Progenitor cell of endocrine pancreas (in vitro differentiated cells): ENCODE data around the gene RECQL5. TPM values are rescaled to one million over a fixed set of nuclear protein-coding genes. Genes with fewer than 3 reads are reported as not detected.

Experiments
- DNase-seq: peaks from one replicate; pipeline ENCODE4 v3.0.0; 2021; ENCODE audit warnings: low spot score; ENCODE audit not compliant: unreplicated experiment
- H3K27ac Mint-ChIP-seq: 2 replicates; pipeline ENCODE4 v1.8.0; 2021; ENCODE audit warnings: mild to moderate bottlenecking, moderate library complexity, mixed read lengths
- H3K27me3 Mint-ChIP-seq: 2 replicates; pipeline ENCODE4 v1.8.0; 2021; ENCODE audit warnings: mixed read lengths
- H3K36me3 Mint-ChIP-seq: 2 replicates; pipeline ENCODE4 v1.8.0; 2022; ENCODE audit warnings: mixed read lengths; ENCODE audit not compliant: insufficient read depth
- H3K4me1 Mint-ChIP-seq: 2 replicates; pipeline ENCODE4 v1.8.0; 2021; ENCODE audit warnings: low read depth, mixed read lengths
- H3K4me3 Mint-ChIP-seq: 2 replicates; pipeline ENCODE4 v1.8.0; 2021; ENCODE audit warnings: low read depth, mild to moderate bottlenecking, moderate library complexity, mixed read lengths
- H3K9me3 Mint-ChIP-seq: 2 replicates; pipeline ENCODE4 v1.8.0; 2021; ENCODE audit warnings: low read depth, mixed read lengths
- total RNA-seq: library from RNA; stranded (reverse); gene quantifications from 2 replicates; pipeline ENCODE4 v1.2.1, GENCODE V29; 2021
- TF ChIP-seq, protein P1 (sequence below): fragments of 200-600 bp; sonication (generic); IDR thresholded peaks from one replicate; pipeline ENCODE4 v1.5.0; 2021; ENCODE audit warnings: antibody characterized with exemption, mild to moderate bottlenecking; ENCODE audit not compliant: unreplicated experiment

The RECQL5 gene
- total RNA-seq, 1 donor from 2014 or later, result 67.7 TPM

GRCh38 chr17:75697651-75698291 is 30.8 kb upstream of the RECQL5 start:
- no peak overlapping the region for H3K4me3 Mint-ChIP-seq
- H3K9me3 Mint-ChIP-seq, result no peaks in the 10 kb centered on the region
- peak overlapping the region; percentile 85 for H3K27ac Mint-ChIP-seq
- H3K36me3 Mint-ChIP-seq, result peaks cover 17% of the 10 kb centered on the region
- no peaks in the 10 kb centered on the region for H3K27me3 Mint-ChIP-seq
- H3K4me1 Mint-ChIP-seq, result peaks cover 12% of the 10 kb centered on the region
- DNase-seq, result no peak
- TF ChIP-seq, protein P1, sequence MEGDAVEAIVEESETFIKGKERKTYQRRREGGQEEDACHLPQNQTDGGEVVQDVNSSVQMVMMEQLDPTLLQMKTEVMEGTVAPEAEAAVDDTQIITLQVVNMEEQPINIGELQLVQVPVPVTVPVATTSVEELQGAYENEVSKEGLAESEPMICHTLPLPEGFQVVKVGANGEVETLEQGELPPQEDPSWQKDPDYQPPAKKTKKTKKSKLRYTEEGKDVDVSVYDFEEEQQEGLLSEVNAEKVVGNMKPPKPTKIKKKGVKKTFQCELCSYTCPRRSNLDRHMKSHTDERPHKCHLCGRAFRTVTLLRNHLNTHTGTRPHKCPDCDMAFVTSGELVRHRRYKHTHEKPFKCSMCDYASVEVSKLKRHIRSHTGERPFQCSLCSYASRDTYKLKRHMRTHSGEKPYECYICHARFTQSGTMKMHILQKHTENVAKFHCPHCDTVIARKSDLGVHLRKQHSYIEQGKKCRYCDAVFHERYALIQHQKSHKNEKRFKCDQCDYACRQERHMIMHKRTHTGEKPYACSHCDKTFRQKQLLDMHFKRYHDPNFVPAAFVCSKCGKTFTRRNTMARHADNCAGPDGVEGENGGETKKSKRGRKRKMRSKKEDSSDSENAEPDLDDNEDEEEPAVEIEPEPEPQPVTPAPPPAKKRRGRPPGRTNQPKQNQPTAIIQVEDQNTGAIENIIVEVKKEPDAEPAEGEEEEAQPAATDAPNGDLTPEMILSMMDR, result no peak

- Mint-ChIP-seq H3K4me3 (no peak overlapping the region), H3K27me3 (no peaks in the 10 kb centered on the region), H3K27ac (no peak overlapping the region), H3K4me1 (peaks cover 12% of the 10 kb centered on the region), H3K9me3 (no peaks in the 10 kb centered on the region), H3K36me3 (peaks cover 14% of the 10 kb centered on the region)
- no peak for DNase-seq
- TF ChIP-seq, protein P1, result no peak
Measured at GRCh38 chr17:75695830-75696271, 28.9 kb upstream of the RECQL5 start.

DNA sequence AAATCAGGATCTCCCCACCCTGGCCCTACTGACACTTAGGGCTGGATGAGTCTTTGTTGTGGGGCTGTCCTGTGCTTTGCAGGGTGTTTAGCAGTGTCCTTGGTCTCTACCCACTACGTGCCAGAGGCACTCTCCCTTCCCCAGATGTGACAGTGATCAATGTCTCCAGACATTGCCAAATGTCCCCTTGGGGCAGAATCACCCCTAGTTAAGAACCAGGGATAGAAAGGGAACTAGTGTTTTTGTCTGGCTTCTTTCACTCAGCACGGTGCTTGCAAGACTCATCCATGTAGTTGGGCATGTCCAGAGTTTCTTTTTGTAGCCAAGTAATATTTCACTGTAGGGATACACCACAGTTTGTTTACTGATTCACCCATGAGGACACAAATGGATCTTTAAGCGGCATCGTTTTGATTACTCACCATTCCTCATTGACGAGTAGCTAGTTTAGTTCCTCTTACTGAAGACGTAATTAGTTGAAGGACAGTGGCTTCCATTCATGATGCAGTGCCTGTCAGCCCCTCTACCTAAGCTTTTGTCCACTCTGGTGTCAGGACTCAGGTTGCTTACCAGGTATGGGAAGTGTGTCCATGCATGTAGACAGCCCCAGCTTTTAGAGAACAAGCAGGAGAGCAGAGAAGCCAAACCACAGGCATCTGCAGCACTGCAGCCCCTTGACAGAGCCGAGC is 28.3 kb upstream of the RECQL5 start:
- Mint-ChIP-seq H3K4me3 (no peak overlapping the region), H3K4me1 (peaks cover 12% of the 10 kb centered on the region), H3K27me3 (no peaks in the 10 kb centered on the region), H3K9me3 (no peaks in the 10 kb centered on the region), H3K27ac (no peak overlapping the region), H3K36me3 (peaks cover 13% of the 10 kb centered on the region)
- TF ChIP-seq, protein P1, result no peak
- no peak for DNase-seq

- peaks cover 11% of the 10 kb centered on the region for H3K36me3 Mint-ChIP-seq
- H3K9me3 Mint-ChIP-seq, result no peaks in the 10 kb centered on the region
- no peak for DNase-seq
- H3K27ac Mint-ChIP-seq, result no peak overlapping the region
- TF ChIP-seq, protein P1, result no peak
- H3K4me1 Mint-ChIP-seq, result peaks cover 11% of the 10 kb centered on the region
- no peak overlapping the region for H3K4me3 Mint-ChIP-seq
- H3K27me3 Mint-ChIP-seq, result no peaks in the 10 kb centered on the region
Measured at GRCh38 chr17:75694536-75694935, 27.6 kb upstream of the RECQL5 start.

DNA sequence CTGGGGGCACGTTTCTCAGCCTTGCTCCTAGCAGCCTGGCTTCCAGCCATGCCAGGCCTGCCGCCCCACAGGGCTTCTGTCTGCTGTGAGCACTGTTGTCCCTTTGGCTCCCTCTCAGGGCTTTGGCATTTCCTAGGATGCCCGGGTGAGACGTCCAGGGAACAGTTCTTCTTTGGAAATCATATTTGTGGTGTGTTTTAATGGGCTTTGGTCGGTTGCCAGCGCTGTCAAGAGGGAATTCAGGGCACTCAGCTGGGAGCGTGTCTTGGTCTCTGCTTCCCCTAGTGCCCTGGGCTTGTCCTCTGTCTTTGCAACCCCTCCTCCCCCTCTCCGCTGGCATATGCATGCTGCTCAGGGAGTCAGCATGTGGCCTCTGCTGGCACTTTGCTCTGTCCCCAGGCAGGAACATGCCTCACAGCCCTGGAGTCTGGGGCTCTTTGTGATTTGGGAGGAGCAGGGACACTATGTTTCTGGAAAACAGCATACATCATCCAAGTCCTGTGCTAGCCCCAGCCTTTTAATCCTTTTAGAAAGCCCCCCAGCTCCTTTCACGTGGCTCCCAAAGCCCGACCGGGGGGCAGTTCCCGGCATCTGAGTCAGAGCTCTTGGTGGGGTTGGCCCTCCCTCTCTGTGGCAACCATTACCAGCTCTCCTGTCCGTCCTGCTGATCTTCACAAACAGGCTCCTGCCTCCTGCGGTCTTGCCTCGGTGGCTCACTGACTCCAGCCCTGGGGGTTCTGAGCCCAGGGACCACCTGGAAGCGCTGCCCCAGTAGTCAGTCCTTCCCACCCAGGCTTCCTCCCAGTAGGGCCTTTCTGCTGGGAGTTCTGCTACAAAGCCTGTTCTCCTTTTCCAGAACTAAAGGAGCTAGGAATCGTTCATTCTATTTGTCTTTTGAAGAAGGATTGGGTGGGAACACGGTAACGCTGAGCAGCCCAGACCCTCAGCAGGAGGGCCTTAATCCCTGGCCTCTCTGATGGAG is 26.8 kb upstream of the RECQL5 start:
- Mint-ChIP-seq H3K4me1 (peaks cover 10% of the 10 kb centered on the region), H3K36me3 (peaks cover 9% of the 10 kb centered on the region), H3K27me3 (no peaks in the 10 kb centered on the region), H3K9me3 (no peaks in the 10 kb centered on the region), H3K4me3 (no peak overlapping the region), H3K27ac (no peak overlapping the region)
- TF ChIP-seq, protein P1, result no peak
- no peak for DNase-seq
